AG09319 (cell line): ENCODE measurements around the gene PDCL2.
"Not testable (repeated sequence)": the region's sequence is repeated elsewhere in the genome, so short reads cannot be mapped to it uniquely, and the experiment has no call there.

Experiments
- DNase-seq: peaks from one replicate; pipeline ENCODE4 v3.0.0-alpha.2; 2010; ENCODE audit warnings: low read depth; ENCODE audit errors: extremely low read depth
- TF ChIP-seq, protein P1 (sequence below): IDR thresholded peaks from 2 replicates; pipeline ENCODE4 v1.5.1; 2011; ENCODE audit warnings: low read depth, mild to moderate bottlenecking, inconsistent platforms, low read length, moderate library complexity

The PDCL2 gene

DNA sequence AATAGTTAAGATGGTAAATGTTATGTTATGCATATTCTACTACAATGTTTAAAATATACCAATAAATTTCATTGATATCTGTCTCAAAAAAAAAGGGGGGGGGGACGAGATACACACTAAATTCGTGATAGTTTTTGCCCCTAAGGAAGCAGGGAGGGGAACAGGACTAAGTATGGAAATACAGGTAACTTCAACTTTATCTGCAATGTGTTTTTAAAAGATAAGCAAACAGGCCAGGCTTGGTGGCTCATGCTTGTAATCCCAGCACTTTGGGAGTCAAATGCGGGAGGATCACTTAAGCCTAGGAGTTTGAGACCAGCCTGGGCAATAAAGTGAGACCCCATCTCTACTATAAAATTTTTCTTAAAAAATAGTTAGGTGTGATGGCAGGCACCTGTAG, 31.9 kb downstream of the PDCL2 start:
- no peak for DNase-seq
- TF ChIP-seq, protein P1, sequence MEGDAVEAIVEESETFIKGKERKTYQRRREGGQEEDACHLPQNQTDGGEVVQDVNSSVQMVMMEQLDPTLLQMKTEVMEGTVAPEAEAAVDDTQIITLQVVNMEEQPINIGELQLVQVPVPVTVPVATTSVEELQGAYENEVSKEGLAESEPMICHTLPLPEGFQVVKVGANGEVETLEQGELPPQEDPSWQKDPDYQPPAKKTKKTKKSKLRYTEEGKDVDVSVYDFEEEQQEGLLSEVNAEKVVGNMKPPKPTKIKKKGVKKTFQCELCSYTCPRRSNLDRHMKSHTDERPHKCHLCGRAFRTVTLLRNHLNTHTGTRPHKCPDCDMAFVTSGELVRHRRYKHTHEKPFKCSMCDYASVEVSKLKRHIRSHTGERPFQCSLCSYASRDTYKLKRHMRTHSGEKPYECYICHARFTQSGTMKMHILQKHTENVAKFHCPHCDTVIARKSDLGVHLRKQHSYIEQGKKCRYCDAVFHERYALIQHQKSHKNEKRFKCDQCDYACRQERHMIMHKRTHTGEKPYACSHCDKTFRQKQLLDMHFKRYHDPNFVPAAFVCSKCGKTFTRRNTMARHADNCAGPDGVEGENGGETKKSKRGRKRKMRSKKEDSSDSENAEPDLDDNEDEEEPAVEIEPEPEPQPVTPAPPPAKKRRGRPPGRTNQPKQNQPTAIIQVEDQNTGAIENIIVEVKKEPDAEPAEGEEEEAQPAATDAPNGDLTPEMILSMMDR: no peak

- TF ChIP-seq, protein P1: peak; percentile 51
- DNase-seq: peak; percentile 39
These were observed 37.5 kb downstream of the PDCL2 start for GRCh38 chr4:55554453-55555030.

DNA sequence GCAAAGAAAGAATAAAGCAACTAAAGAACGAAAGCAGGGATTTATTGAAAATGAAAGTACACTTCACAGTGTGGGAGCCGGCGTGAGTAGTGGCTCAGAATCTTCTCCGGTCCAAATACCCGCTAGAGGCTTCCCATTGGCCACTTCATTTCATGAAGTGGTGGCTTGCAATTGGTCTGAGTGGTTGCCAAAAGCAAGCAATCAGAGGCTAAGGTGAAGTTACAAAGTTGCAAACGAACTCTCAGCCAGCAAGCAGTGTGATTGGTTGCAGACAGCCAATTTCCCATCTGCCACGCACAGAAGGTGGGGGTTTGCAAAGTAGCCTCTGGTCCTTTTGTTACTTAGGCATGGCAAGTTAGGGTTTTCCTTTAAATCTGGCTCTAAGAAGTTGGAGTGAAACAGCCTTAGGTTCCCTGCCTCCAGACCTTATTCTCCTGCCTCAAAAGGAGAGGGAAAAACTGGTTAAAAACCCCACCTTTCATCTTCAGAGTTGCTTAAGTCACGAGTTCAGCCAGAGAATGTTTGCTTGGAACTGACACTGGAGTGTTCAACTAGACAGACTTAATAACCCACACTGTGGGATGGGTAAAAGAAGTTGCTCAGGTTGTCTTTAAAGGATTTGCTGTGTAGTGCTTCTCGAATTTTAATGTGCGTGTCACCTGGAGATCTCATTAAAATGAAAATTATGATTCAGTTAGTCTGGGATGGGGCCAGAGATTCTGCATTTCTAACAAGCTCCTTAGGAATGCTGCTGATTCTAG, 38.4 kb downstream of the PDCL2 start:
- peak; percentile 62 for DNase-seq

DNA sequence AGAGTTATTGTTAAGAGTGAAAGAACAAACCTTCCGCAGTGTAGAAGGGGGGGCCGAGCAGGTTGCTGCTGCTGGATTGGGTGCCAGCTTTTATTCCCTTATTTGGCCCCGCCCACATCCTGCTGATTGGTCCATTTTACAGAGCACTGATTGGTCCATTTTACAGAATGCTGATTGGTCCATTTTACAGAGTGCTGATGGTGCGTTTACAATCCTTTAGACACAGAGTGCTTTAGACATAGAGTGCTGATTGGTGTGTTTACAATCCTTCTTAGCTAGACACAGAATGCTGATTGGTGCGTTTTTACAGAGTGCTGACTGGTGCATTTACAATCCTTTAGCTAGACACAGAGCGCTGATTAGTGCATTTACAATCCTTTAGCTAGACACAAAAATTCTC, 40.1 kb downstream of the PDCL2 start:
- not testable (repeated sequence) for DNase-seq

More for the DNA sequence above, 38.4 kb downstream of the PDCL2 start:
- TF ChIP-seq, protein P1: no peak

DNA sequence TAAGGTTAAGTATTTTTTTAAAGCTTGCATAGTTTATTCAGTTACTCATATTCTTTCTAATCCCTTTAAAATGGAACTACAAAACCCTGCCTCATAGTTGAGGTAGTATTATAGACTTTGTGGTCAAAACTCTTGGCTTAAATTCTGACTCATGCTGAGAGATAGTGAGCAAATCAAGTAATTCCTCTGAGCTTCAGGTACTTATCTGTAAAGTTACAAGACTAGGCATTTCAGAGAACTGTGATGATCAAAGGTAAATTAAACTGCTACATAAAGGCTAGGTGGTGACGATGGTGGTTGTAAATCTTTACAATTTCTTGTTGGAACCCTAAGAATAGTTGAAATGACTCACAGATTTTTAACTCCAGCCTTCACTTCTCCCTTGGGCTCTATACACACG, 42.2 kb downstream of the PDCL2 start:
- no peak for DNase-seq

GRCh38 chr4:55547918-55548317, 44.1 kb downstream of the PDCL2 start:
- no peak for DNase-seq
- TF ChIP-seq, protein P1: no peak

More for the DNA sequence above, 42.2 kb downstream of the PDCL2 start:
- TF ChIP-seq, protein P1: no peak

GRCh38 chr4:55547466-55547770, 44.6 kb downstream of the PDCL2 start:
- no peak for DNase-seq
- TF ChIP-seq, protein P1: no peak
